Inferior parietal cortex (tissue), 1 donor: Measurements from ENCODE around the gene CDH16.

Source experiments
- DNase-seq: peaks from one replicate; pipeline ENCODE4 v3.0.0-alpha.2; 2016; ENCODE audit errors: extremely low spot score

The CDH16 gene

GRCh38 chr16:66894948-66895688, 23.6 kb downstream of the CDH16 start:
- DNase-seq, result peak; percentile 80

GRCh38 chr16:66894055-66894454, 24.6 kb downstream of the CDH16 start:
- DNase-seq, result no peak

DNA sequence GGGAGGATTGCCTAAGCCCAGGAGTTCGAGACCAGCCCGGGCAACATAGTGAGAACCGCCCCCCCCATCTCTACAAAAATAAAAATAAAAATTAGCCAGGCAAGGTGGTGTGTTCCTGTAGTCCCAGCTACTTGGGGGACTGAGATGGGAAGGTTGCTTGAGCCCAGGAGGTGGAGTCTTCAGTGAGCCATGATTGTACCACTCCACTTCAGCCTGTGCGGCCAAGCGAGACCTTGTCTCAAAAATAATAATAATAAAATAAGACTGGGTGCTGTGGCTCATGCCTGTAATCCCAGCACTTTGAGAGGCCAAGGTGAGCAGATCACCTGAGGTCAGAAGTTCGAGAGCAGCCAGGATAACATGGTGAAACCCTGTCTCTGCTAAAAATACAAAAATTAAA, 26.9 kb downstream of the CDH16 start:
- DNase-seq, result no peak

GRCh38 chr16:66891360-66891759, 27.3 kb downstream of the CDH16 start:
- DNase-seq, result no peak

DNA sequence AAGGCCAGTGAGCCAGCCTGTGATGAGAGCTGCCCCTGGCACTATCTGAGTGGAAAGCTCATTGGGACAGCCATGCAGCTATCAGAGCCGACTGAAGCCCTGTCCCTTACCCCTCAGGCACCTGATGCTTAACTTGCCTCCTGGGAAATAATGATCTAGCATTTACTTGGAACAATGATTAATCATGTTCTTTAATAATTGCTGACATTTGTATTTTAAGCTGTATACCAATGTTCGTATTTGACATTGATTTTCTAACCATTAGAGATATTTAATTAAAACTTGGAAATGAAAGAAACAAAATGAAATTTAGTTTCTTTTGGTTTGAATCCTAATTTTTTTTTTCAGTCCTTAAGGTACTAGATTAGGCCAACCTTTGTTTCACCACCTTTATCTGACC, 27.9 kb downstream of the CDH16 start:
- no peak for DNase-seq

- no peak for DNase-seq
These were observed 29.1 kb downstream of the CDH16 start for GRCh38 chr16:66889622-66890021.

GRCh38 chr16:66888647-66889615, 29.8 kb downstream of the CDH16 start:
- DNase-seq, result no peak

DNA sequence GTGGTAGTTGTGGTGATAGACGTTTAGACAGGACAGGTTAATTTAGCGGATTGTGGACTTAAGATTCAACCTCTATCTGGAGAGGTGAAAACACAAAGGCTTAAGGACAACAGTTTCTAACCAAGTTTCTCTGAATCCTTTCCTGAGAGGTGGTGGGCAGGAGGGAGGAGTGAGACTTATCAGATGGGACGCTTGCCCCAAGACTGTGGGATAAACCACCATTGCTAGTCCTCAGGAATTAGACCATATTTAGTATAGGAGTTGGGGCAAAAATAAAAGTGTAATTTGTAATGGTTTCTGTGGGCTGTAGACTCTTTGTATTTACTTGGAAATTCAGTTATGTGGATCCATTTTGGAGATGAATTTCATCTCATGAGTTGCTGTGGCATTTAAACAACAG, 31.8 kb downstream of the CDH16 start:
- no peak for DNase-seq

DNA sequence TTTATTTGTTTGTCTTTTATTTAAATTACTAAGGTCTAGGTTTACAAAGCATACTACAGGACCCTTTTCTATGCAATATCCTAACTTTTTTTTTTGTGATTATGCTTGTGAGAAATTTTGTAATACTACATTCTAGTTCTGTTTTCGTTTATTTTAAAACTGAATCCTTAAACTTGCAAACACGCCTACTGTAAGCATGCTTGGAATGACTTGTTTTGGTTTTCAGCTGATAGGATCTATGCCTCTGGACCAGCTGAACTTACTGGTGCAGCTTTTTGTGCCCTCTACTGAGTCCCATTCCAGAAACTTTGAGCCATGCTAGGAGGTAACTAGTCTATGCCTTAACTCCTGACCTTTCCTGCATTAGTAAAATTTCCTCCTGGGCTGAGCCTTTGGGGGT, 32.4 kb downstream of the CDH16 start:
- DNase-seq, result no peak

- no peak for DNase-seq
These were observed 33.2 kb downstream of the CDH16 start for GRCh38 chr16:66885491-66885890.

DNA sequence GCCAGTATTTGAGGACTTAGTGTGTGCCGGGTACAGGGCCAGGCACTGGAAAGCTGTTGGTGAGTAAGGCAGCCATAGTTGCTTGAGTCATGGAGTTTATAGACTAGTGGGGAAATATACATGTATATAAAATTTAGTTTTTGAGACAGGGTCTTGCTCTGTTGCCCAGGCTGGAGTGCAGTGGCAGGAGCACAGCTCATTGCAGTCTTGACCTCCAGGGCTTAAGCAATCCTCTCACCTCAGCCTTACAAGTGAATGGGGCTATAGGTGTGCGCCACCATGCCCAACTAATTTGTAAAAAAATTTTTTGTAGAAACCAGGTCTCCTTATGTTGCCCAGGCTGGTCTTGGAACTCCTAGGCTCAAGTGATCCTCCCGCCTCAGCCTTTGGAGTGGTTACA, 36.0 kb downstream of the CDH16 start:
- no peak for DNase-seq

GRCh38 chr16:66881964-66882508, 36.6 kb downstream of the CDH16 start:
- no peak for DNase-seq

- no peak for DNase-seq
These were observed 37.1 kb downstream of the CDH16 start for GRCh38 chr16:66881560-66881959.

DNA sequence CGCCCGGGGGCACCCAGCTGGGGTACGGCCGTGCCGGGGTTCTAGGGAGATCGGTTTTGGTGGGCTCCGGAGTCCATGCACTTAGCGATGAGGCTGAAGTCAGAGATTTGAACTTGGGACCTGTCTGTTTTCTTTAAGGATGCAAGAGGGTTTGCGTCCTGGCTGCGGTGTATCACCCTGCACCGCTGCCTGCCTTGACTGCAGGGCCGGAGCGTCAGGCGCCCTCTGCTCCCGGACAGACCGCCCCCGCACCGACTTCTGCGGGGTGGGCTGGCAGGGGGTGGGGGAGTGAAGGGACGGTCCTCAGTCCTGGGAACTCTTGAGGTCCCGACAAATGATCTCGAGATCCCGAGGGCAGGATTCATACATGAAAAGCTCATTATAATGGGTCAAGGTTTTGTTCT, 37.7 kb downstream of the CDH16 start:
- DNase-seq, result no peak

DNA sequence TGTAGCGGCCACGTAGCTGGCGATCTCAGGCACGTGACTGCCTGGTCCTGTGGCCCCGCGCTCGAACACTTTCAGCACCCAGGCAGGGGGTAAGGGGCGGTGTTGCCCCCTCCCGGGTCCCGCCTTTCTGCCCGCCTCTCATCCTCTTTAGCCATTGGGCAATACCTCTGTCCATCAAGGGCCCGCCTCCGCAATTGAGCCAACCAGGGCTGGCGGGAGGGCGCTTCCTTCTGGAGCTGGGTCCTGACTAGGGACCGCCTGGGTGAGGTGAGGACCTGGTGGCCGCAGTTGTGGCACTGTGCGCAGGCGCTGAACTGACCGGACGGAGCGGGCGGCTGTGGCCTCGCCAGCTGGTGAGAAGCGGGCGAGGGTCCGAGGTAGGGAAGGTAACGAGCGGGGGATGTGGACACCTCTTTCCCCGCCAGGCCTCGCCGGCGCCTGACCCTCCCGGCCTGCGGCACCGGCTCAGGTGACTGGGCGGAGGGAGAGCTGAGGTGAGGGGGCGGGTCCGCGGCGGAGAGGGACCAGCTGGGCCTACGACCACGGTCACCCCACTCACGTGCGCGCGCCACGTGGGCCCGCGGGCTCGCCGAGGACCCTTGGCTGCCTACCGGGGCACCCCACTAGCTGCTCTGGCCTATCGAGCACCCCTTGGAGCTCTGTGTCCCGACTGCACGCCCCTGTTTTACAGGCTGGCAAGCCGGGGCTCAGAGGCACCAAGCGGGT, 38.2 kb downstream of the CDH16 start, which contains the start of gene PDP2:
Gene PDP2 (plus strand): TSS at position 228 of the 726 bp plus-strand sequence. CDS start 3,770 bp downstream, outside the sequence.
- DNase-seq, result peak; percentile 96

DNA sequence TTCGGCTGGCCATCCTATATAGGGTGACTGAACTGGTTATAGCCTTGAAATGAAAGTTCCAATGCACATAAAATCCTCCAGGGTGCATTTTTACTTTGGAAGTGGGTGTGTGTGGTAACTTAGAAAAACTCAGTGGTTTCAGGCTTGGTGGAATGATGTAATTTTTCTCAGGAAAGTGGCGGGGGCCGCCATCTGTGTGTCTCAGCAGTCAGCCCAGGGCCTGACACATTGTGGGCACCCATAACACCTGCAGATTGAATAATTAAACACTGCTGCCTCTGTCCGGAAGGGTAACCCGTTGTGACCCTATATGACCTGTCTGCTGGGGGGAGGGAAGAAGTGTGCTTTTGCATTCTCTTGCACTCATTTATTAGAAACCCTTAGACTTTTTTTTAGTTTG, 40.6 kb downstream of the CDH16 start:
- no peak for DNase-seq

DNA sequence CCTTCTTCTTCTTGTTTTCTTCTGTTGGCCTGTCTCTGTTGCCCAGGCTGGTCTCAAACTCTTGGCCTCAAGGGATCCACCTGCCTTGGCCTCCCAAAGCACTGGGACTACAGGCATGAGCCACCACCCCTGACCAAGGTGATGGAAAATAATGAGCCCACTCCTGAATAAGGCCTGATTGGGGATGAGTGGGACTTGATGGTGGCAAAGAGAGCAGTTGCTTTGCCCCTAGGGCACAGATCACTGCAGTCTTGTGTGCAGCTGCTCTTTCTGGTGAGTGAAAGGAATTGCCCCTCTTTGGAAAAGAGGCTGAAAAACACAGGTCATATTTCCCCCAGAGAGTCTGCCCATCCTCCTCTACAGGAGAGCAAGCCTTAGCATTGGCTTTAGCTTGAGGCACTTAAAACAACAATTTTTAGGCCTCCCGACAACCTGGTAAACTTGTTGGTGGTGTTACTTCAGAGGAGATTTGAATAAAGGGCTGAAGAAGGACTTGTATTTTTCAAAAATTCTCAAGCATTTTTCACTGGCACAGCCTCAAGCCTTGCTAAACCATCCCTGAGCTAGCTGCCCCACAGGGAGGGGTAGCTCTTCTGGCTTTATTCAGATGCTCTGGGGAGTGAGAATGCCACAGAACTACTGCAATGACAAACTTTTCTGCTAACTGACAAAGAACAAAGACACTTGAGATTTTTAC, 44.5 kb downstream of the CDH16 start:
- DNase-seq, result no peak

DNA sequence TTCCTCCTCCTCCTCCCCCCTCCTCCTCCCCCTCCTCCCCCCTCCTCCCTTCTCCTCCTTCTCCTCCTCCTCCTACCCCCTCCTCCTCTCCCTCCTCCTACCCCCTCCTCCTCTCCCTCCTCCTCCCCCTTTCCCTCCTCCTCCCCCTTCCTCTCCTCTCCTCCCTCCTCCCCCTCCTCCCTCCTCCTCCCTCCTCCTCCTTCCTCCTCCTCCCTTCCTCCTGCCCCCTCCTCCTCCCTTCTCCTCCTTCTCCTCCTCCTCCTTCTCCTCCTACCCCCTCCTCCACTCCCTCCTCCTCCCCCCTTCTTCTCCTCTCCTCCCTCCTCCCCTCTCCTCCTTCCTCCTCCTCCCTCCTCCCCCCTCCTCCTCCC, 45.0 kb downstream of the CDH16 start:
- DNase-seq, result no peak

GRCh38 chr16:66872943-66873684, 45.6 kb downstream of the CDH16 start:
- DNase-seq, result peak; percentile 87

DNA sequence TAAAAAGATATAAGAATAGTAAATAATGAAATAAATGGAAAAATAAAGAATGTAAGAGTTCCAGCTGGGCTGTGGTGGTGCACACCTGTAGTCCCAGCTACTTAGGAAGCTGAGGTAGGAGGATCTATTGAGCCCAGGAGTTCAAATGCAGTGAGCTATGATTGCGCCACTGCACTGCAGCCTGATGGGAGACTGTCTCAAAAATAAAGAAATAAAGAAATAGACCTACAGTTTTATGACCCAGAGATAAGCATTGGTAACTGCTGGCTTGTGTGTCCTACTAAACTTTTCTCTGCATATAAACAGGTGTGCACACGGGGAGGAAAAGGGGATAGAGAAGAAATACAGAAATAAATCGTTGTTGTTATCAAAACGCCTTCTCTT, 46.1 kb downstream of the CDH16 start:
- no peak for DNase-seq

DNA sequence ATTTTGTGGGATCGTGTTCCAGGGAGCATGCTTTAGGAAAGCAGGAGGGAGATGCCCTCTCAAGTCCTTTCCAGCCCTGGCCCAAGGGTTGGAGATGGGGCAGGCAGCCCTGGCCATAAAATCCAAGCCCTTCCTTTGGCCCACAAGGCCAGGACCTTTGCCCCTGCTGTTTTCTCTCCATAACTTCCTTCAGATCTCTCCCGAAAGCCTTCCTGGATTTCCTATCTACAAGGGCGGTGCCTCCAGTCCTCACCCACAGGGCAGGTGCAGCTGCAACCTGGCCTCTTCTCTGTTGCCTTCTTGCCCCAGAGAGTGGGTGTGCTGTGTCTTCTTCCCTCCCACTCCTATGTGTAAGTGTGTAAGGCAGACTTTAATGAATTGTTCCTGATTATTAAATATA, 46.8 kb downstream of the CDH16 start:
- DNase-seq, result no peak
